ENCODE results near the gene PMS1.

- TF ChIP-seq POLR2A (IDR thresholded peaks at IDR 0.05) (no peak), POLR2AphosphoS5 (IDR thresholded peaks at IDR 0.05) (no peak)
- TF ChIP-seq, protein P1, sequence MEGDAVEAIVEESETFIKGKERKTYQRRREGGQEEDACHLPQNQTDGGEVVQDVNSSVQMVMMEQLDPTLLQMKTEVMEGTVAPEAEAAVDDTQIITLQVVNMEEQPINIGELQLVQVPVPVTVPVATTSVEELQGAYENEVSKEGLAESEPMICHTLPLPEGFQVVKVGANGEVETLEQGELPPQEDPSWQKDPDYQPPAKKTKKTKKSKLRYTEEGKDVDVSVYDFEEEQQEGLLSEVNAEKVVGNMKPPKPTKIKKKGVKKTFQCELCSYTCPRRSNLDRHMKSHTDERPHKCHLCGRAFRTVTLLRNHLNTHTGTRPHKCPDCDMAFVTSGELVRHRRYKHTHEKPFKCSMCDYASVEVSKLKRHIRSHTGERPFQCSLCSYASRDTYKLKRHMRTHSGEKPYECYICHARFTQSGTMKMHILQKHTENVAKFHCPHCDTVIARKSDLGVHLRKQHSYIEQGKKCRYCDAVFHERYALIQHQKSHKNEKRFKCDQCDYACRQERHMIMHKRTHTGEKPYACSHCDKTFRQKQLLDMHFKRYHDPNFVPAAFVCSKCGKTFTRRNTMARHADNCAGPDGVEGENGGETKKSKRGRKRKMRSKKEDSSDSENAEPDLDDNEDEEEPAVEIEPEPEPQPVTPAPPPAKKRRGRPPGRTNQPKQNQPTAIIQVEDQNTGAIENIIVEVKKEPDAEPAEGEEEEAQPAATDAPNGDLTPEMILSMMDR (IDR thresholded peaks at IDR 0.05): no peak
Observed at GRCh38 chr2:189835855-189836558, 51.8 kb downstream of the PMS1 start.

All from upper lobe of left lung (tissue), 4 donors.